Fibroblast of skin of left biceps (primary cell): Measurements from ENCODE around the gene FSTL4.
A peak's percentile ranks its signal among the peaks of the same experiment; 100 is the strongest.
"Not testable (repeated sequence)": the region's sequence is repeated elsewhere in the genome, so short reads cannot be mapped to it uniquely, and the experiment has no call there.

Source experiments
- DNase-seq, 2 experiments: peaks; one replicate each; pipeline ENCODE4 v3.0.0-alpha.2; 2013; ENCODE audit warnings: low read depth in 2 of 2

The FSTL4 gene

DNA sequence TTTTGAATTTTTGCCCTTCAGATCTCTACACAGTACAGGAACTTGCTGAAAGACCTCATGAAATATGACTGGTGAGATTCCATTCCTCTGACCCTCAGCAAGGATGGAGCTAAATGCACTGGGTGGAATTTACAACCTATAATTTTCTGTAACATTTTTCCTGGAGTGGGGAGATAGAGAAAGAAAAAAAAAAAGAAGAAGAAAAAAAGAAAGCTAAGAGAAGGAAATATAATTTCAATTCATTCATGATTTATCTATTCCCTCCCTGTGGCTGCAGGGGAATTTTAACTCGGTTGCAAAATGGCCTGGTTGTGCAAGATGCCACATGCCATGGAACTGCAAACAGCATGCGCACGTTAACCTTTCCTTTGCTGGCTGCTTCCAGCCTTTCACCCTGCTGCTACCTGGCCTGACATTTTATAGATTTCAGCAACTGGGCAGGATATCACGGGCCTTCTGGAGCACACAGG lies 155.4 kb downstream of the FSTL4 start:
- peak in 1 of 2 experiments; percentile 4 for DNase-seq

DNA sequence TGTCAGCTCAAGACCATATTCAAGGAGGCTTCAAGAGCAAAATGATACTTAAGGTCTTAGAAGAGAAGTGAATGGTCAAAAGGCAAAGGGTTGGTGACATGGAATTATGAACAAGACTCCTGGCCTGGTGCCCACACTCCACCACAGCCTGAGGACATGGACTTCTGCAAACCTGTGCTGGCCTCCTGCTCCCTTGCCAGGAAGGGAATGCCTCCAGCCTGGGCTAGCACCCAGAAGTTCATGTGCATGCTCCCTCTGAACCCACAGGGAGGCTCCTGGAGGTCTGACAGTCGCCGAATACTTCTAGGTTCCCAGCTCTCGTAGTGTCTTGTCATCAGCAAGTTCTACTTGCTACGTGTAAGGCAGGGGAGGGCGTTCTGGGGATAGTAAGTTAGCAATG lies 156.7 kb downstream of the FSTL4 start:
- no peak for DNase-seq

DNA sequence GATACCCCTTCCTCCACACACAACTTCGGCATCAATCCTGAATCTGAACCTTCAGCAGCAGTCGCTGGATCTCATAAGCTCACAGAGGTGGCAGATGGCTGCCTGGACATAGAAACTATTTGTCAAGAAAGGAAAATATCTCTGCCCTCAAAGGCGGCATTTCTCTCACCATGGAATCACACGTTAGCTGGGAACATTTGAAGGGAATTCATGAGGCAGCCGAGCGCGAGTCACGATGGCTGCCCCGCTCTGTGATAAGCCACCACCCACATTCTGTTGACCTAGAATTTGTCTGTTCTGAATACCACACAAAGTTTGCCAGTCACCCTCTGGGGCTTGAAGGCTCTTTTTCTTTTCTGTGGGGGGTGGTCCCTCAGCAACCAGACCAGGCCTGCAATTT lies 157.9 kb downstream of the FSTL4 start:
- DNase-seq, result no peak

DNA sequence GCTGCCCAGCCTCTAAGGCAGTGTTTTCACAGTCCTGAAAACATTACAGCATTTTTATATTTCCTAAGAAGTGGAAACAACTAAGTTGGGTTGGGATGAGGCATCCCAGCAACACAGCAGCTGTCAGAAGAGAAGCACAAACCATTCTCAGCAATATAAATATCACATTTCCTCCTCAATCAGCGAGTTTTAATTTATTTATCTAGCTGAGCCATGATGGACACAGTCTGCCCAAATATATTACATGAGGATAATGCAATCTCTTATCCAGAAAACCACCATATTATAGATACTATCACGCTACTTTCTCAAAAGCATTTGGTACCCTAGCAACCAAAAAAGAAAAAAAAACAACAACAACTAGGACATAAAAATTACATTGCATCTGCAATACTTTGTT lies 158.5 kb downstream of the FSTL4 start:
- no peak for DNase-seq

DNA sequence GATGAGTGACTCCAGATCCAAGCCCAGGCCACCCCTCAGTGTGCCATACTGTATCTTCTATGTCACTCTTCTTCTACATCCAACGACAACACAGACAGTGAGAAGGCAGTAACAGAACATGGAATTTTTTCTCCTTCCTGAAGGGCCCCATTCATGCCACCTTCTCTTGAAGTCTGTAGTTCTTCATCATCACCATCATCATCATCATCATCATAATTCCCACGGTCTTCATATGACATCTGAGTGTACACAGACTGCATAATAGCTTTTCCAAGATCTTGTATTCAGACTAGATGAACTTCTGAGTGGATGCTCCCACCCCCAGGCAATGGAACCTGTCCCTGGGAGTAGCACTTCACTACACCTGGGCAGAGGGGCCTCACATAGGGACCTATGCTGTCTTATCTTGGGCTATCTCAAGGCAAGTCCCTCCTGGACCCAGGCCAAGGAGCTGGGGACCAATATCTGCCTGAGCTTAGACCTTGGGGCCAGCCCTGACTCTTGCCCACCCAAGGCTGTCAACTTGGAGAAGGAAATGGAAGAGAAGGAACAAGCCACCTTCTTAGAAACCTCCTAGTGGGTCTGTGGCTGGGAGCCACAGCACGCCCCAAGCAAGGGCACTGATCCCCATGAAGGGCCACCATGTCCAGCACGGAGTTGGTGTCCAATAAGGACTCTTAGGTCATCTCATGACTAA lies 159.1 kb downstream of the FSTL4 start:
- no peak for DNase-seq

DNA sequence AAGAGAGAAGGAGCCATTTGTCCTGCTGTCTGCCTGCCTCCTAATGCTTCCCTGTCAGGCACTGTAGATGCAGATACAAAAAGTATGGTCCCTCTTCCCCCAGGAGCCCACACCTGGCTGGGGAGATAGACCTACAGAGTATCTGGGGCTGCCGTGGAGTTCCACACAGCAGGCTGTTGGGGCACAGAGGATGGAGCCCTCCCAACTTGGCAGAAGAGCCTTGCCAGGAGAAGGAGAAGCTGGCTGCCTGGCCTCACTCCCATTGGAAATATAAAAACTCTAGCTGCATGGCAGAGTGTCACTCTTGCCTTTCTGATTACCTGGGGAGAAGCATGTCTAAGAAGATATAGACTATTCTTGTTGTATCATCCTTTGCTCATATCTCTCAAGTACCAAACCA lies 160.4 kb downstream of the FSTL4 start:
- DNase-seq, result no peak

DNA sequence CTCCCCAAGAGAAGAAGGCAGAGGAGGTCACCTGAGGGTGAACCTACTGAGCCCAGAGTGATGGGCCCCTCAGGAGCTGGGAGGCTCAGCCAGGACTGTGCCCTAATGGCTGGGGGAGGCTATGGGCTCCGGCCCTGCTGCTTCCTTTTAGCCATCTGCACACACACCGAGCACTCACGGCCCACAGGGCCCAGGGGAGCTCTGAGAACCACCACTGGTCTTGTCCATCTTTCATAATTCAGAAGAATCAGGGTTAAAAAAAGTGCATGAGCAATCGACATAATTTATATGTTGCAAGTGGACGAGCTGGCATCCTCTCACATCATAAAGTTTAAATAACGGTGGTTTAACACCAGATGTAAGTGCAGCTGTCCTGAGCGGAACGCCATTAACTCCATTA lies 162.1 kb downstream of the FSTL4 start:
- no peak for DNase-seq

DNA sequence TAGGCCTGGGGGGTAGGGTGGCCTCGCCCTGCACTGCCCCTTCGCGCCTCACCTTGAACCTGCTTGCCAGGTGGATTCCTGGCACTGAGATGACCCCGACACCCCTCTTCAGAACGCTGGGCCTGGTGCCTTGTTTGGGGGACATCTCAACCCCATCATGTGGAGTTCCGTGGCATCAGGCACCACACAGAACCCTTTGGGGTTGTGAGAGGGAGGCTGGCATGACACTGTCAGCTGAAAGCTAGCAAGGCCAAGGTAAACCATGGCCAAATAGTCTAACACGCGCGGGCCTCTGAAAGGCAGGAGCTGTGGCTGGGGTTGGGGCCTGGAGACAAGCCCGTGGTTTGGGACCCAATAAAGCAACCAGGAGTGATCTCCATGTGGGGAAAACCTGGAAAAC lies 163.2 kb downstream of the FSTL4 start:
- DNase-seq, result no peak

DNA sequence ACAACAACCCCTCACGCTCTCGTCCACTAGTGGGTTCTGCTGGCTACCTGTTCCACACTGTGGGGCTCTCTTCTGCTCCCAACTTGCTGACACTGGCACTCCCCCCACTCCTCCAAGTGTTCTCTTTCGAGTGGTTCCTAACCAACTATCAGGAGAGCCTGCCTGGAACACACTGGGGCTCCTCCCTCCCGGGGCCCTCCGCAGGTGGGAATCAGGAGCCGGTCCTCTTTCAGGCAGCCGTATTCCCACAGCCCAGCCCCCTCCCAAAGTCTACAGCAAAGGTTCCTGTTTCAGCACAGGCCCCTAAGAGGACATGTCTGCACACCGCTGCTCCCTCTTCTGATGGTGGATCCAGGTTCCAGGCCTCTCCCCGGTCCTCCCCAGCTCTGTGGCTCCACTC lies 165.9 kb downstream of the FSTL4 start:
- no peak for DNase-seq

DNA sequence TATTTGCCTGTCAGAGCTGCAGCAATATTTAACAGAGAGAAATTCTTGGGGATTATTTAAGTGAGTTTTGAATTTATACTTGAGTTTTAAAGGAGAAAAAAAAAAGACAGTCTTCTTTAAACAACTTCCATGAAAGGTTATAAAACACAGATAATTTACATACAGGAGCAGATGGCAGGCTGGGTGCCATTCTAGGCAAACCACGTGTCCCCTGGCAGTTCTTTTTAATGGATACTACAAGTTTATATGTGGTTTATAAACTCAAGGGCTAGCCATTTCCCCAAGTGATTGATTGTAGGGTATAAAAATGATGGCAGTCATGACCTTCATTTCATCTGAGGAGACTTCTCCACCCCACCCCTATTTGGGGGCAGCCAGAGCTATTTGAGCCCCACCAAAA lies 166.6 kb downstream of the FSTL4 start:
- DNase-seq, result no peak

DNA sequence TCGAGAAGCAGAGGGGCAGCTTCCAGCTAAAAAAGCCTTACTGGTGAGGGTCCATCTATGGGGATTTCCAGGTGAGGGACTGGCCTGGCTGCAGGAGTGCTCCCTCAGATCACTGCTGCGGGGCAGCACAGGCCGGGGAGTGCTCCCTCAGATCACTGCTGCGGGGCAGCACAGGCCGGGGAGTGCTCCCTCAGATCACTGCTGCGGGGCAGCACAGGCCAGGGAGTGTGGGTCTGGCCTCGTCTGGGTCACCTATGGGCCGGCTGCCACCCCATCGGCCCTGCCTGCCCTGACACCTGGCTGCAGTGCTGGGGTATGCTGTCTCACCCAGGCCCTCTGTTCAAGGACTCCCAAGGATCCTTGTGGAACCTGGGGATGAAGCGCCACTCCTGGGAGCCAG lies 167.1 kb downstream of the FSTL4 start:
- DNase-seq, result not testable (repeated sequence)

DNA sequence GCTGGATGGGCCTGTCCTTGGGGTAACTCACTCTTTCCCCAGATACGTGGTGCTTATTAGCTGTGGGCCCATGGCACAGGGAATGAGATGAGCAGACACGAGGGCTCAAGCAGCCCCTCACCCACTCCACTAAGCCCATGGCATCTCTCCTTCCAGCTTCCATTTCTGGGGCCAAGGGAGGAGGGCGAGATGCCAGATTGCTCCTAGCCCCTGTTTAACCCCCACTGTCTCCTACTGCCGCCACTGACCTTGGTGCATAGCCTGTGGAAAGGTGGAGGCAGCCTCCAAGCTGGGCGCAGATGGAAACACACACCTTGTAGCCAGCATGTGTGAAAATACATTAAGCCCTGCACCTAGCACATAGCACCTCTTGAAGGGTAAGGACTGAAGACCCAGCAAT lies 167.6 kb downstream of the FSTL4 start:
- DNase-seq, result no peak

DNA sequence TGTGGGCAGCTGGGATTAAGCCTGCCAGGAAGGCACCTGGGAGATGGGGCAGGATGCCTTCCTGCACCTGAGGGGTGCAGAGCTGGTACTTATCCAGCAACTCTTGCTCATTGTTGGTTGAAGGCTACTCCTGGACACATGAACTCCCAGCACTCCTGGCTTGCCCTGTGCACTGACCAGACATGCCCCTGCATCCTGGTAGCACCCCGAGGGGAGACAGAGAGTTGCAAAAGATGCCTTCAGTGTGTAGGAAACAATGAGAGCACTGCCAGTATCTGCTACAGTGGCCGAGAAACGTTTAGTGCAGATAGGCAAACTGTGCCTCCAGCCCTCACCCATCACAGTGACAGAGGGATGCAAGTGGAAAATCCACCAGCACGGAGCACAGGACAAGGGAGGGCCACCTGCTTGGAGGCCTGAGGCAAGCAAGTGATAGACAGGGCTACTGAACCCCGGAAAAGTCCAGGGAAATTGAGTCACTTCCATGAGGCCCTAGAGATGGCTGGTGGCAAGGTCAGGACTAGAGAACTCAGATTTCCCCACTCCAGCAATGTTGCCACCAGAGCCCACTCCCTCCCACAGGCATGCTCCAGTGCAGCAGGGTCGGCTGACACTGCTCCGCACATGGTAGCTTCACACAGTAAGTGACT lies 171.1 kb downstream of the FSTL4 start:
- no peak for DNase-seq

DNA sequence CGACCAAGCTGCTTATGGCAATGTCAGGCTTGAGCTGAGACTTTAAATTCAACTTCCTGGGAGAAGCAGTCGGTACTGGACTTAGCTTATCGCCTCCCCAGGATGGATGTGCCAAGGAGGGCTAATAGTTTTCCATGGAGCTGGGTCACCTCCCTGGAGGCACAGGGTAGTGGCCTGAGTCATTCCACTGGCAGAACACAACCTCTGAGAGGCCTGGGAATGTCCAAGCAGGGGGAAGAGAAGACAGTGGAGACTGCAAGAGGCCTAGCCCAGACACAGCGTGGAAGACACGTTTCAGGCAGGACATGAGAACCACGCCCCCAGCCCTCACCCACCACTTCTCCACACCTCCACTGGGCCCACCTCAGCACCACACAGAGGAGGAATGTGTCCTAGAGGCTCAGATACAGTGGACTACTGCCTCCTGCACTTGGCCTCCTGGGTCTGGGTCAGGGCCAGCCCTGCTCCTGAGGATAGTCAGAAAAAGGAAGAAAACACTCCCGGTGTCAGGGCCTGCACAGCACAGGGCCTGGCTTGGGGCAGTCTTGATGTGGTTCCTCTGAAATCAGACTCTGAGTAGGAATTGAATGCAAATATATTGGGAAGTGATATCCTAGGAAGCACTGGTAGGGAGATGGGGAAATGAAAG lies 171.8 kb downstream of the FSTL4 start:
- no peak for DNase-seq

DNA sequence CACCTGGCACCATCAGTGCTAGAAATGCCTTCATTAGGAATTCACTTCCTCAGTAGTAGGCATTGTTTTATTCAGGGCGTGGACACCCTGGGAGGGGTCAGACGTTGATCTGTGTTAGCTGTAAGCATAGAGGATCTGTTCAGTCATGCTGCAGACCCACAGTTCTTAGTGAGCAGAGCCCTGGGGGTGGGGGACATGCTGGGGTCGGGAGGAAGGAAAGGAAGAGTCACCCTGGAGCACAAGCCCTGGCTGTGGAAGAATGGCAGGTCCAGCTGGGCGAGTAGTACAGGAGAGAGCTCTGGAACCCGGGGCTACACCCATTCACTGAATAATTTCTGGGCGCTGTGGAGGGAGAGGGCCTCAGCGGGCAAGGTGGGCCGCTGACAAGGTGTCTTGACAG lies 172.5 kb downstream of the FSTL4 start:
- DNase-seq, result no peak

DNA sequence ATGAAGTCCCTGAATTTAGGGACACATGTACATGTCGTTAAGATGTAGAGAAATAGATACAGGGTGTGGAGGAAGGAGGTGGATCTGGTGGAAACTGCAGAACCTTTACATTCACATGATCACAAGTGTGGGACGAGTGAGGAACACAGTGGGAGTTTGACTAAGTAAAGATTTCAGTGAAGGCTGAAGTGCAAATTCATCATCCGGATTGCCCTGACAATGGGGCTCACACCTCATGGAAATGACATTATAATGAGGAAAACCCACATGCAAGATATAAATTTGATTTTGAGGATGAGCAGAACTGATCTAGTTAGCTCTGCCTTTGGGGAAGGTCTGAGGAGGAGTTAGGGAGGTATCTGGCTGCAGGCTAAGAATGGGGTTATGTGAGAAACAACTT lies 173.9 kb downstream of the FSTL4 start:
- DNase-seq, result no peak

DNA sequence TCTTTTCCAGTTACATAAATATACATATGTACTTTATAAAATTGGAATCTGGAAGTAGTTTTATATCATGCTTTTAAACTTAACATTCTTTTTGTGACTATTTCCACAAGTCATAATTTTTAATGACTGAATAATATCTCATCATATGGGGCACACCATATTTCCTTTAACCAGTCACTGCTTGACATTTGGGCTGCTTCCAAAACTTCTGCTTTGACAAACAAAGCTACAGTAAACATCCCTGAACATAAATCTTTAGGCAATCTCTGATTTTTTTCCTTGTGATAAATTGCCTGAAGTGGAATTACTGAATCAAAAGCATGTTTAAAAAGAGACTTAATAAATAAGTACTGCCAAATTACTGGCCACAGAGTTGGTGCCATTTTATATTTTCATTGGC lies 178.0 kb downstream of the FSTL4 start:
- no peak for DNase-seq

DNA sequence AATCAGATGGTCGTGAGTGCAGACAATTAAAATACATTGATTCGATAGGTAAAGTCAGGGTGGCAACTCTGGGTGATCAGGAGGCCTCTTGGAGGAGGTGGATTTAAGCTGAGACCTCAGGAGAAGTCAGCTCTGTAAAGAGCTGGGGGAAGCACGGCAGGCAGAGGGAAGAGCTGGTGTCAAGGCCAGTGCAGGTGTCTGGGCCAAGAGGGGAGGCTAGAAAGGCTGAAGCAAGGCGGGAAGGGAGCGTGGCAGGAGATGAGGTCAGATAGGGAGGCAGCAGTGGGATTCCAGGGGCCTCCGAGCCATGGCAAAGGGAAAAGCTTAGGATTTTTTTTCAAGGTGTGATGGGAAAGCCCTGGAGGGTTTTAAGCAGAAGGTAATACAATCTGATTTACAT lies 178.7 kb downstream of the FSTL4 start:
- no peak for DNase-seq

DNA sequence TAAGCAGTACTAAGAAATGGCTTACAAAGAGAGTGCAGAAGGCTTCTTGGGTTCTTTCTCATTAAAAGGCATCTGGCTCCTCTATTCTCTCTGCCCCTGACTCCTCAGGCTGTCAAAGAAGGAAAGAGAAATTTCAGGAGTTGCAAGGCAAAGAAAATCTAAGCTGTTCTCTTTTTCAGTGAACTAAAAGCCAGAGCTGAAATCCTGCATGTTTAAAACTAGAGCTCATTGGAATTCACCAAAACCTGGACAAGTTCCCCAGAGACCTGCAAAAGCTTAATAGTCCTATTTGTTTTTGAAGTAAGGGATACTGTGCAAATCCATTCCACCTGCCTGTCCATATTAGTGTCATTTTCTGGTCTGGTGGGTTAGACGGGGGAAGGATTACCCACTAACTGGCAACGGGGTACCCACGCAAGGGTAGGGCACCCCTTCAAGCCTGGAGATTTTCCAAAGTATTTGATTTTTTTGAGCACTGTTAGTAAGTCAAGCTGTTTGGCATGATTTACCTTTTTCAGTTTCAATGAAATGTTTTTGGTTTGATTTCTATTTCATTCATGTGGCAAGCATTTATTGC lies 179.3 kb downstream of the FSTL4 start:
- no peak for DNase-seq

DNA sequence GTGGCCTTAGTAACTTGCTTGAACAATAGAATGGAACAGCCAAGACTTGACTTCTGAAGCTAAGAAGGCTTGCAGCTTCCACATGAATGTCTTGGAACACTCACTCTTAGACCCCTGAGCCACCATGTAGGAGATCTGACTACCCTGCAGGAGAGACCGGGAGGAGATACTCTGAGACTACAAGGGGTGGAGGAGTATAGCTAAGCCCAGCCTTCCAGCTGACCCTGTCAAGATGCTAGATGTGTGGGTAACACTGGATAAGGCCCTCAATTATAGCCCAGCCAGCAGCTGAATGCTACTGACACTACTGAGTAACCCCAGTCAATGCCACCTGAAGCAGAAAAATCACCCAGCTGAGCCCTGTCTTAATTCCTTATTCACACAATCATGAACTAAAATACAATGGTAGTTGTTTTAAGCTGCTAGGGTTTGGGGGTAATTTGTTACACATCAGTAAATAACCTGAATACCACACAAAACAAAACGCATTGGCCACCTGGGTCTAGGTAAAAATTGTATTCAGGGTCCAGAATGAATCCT lies 180.9 kb downstream of the FSTL4 start:
- no peak for DNase-seq

DNA sequence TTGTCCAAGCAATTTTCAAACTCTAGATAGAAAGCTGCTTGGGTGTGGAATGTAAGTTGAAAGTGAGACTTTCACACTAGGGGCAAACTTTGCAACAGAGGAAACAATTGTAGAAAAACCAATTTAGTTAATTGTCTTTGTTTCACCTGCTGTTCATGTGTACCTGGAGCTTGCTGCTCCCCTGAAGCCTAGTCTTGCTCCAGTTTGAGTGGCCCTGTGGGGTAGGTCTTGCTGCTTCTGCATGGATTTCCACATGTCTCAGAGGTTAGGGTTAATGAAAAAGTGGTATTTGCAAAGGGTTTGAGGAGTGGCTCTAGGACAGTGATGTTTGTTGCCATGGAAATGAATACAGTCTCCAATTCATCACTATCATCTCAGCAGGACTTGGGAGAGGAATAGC lies 182.2 kb downstream of the FSTL4 start:
- DNase-seq, result no peak

DNA sequence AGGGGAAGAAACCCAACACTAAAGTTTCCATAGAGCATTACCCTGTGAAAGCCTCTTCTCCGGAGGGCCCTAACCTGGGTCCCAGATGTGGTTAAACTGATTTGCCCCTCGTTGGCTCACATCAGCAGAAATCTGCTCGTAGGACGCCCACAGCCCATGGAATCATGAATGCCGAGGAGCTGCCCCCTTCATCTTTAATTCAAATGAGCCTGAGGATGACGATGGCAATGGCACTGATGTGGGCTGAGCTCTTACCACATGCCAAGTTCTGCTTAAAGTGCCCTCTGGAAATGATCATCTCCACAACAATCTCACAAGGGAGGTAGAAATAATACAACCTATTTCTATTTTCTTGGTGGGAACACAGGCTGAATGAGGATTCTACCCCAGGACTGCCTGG lies 183.3 kb downstream of the FSTL4 start:
- DNase-seq, result no peak
